Erythroblast (primary cell): ENCODE results near the gene TMEM187.

Experiments used
- GATA1 ChIP-seq: IDR thresholded peaks from 2 replicates; pipeline ENCODE4 v1.6.1; 2011; ENCODE audit warnings: low read depth, mild to moderate bottlenecking, control low read depth, low read length, moderate library complexity
- POLR2A ChIP-seq: IDR thresholded peaks from 2 replicates; pipeline ENCODE4 v1.6.1; 2011; ENCODE audit warnings: mild to moderate bottlenecking, low read length

DNA sequence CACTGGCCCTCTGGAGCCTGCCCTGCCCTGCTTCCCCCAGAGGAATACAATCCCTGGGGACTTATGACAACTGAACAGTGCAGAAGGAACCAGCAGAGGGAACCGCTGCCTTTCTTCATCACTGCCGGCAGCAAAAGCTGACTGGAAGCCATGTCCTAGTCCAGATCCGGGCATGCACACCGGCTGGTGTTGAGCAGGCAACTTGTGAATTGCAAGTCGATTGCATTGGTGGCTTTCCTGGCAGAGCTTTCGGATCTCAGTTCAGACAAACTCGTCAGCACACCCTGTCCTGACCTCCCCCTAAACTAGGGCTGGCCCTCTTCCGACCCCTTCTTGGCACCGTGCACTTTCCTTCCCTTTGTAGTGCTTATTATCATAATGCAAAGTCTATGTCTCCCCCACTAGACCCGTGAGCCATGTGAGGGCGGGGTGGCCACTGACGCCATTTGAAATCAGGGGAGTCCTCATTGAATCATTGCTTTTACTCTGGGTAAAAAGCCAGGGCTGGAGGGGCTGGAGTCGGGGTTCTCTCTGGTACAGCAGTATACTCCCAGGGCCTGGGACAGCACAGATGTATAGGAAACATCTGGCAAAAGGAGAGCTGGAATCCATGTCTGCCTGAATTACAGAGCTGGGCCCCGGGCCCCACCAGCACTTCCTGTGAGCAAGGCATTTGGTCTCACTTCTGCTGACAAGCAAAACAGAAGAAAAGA lies 48.2 kb upstream of the TMEM187 start:
- TF ChIP-seq POLR2A = no peak
- TF ChIP-seq GATA1 = no peak
